ENCODE data around the gene GIMAP5. TPM values are rescaled to one million over a fixed set of nuclear protein-coding genes. Genes with fewer than 3 reads are reported as not detected.

GIMAP5 gene
- total RNA-seq, 1 experiment from 2014 or later = 0.24 TPM

- TF ChIP-seq ATF2 (CRISPR knock-in tag; IDR thresholded peaks at IDR 0.05; ENCODE audit: borderline replicate concordance, low read depth) (no peak), PREB (CRISPR knock-in tag; IDR thresholded peaks at IDR 0.05; ENCODE audit: borderline replicate concordance) (no peak)
Measured at GRCh38 chr7:150719960-150720891, 17.0 kb upstream of the GIMAP5 start (continued).

DNA sequence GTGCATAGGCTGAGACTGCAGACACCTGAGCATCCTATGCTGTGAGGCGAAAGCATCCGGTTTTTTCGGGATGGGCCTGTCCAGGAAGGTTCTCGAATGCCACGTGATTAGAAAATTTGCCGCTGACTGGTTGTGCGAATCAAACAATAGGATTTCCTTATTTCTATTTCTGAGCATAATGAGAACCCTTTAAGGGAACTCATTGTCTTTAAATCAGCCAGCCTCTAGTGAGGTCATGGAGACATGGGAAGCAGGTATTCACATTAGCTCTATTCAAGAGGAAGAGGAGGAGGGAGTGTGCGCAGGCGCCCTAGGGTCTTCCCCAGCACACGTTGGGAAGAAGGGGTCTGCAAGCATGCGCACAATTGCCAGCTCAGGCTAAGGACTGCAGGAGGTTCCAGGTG, 15.2 kb upstream of the GIMAP5 start:
- no peak for TF ChIP-seq TEAD4 (CRISPR knock-in tag; IDR thresholded peaks at IDR 0.05)
- no peak for TF ChIP-seq NR2C2 (CRISPR knock-in tag; IDR thresholded peaks at IDR 0.05)
- no peak for TF ChIP-seq CREM (CRISPR knock-in tag; IDR thresholded peaks at IDR 0.05)
- TF ChIP-seq CREB1 (CRISPR knock-in tag; IDR thresholded peaks at IDR 0.05) = no peak
- no peak for TF ChIP-seq ZBTB43 (CRISPR knock-in tag; IDR thresholded peaks at IDR 0.05)
- TF ChIP-seq ZNF416 (CRISPR knock-in tag; IDR thresholded peaks at IDR 0.05) = no peak
- TF ChIP-seq, protein P1, sequence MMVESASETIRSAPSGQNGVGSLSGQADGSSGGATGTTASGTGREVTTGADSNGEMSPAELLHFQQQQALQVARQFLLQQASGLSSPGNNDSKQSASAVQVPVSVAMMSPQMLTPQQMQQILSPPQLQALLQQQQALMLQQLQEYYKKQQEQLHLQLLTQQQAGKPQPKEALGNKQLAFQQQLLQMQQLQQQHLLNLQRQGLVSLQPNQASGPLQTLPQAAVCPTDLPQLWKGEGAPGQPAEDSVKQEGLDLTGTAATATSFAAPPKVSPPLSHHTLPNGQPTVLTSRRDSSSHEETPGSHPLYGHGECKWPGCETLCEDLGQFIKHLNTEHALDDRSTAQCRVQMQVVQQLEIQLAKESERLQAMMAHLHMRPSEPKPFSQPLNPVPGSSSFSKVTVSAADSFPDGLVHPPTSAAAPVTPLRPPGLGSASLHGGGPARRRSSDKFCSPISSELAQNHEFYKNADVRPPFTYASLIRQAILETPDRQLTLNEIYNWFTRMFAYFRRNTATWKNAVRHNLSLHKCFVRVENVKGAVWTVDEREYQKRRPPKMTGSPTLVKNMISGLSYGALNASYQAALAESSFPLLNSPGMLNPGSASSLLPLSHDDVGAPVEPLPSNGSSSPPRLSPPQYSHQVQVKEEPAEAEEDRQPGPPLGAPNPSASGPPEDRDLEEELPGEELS (CRISPR knock-in tag; IDR thresholded peaks at IDR 0.05) = no peak
- no peak for TF ChIP-seq PRDM15 (CRISPR knock-in tag; IDR thresholded peaks at IDR 0.05)
- no peak for TF ChIP-seq MXD4 (CRISPR knock-in tag; IDR thresholded peaks at IDR 0.05; ENCODE audit: borderline replicate concordance)
- TF ChIP-seq FOXP1 (CRISPR knock-in tag; IDR thresholded peaks at IDR 0.05; ENCODE audit: borderline replicate concordance) = no peak
- TF ChIP-seq, protein P2, sequence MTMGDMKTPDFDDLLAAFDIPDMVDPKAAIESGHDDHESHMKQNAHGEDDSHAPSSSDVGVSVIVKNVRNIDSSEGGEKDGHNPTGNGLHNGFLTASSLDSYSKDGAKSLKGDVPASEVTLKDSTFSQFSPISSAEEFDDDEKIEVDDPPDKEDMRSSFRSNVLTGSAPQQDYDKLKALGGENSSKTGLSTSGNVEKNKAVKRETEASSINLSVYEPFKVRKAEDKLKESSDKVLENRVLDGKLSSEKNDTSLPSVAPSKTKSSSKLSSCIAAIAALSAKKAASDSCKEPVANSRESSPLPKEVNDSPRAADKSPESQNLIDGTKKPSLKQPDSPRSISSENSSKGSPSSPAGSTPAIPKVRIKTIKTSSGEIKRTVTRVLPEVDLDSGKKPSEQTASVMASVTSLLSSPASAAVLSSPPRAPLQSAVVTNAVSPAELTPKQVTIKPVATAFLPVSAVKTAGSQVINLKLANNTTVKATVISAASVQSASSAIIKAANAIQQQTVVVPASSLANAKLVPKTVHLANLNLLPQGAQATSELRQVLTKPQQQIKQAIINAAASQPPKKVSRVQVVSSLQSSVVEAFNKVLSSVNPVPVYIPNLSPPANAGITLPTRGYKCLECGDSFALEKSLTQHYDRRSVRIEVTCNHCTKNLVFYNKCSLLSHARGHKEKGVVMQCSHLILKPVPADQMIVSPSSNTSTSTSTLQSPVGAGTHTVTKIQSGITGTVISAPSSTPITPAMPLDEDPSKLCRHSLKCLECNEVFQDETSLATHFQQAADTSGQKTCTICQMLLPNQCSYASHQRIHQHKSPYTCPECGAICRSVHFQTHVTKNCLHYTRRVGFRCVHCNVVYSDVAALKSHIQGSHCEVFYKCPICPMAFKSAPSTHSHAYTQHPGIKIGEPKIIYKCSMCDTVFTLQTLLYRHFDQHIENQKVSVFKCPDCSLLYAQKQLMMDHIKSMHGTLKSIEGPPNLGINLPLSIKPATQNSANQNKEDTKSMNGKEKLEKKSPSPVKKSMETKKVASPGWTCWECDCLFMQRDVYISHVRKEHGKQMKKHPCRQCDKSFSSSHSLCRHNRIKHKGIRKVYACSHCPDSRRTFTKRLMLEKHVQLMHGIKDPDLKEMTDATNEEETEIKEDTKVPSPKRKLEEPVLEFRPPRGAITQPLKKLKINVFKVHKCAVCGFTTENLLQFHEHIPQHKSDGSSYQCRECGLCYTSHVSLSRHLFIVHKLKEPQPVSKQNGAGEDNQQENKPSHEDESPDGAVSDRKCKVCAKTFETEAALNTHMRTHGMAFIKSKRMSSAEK (CRISPR knock-in tag; IDR thresholded peaks at IDR 0.05; ENCODE audit: borderline replicate concordance) = no peak
- no peak for TF ChIP-seq EMX1 (CRISPR knock-in tag; IDR thresholded peaks at IDR 0.05)
- Mint-ChIP-seq H3K9me3 (0 out of 2 replicates have a peak, but pooled peaks cover 3% of the 10 kb centered on the region), H3K27ac (no peak overlapping the region), H3K36me3 (no peaks in the 10 kb centered on the region), H3K4me3 (no peak overlapping the region), H3K4me1 (no peaks in the 10 kb centered on the region), H3K27me3 (ENCODE audit: low read depth) (peaks cover 100% of the 10 kb centered on the region)
- DNase-seq (ENCODE audit: low spot score) = no peak
- ATAC-seq = no peak
- ChIA-PET CTCF (interaction anchor here (1.4 kb wide), 1 partner anchor 30 kb away, joined by 4 read pairs; no protein-coding TSS in a partner anchor), POLR2A (interaction anchor here (0.6 kb wide), 1 partner anchor 522 kb away, joined by 3 read pairs; no protein-coding TSS in a partner anchor)
